GM12891 (cell line): Measurements from ENCODE around the gene MADD.

ENCODE experiments used
- POLR2A ChIP-seq: IDR thresholded peaks from 2 replicates; pipeline ENCODE4 v1.6.1; 2011; ENCODE audit warnings: low read depth, low read length, control low read depth
- POLR2AphosphoS5 ChIP-seq: IDR thresholded peaks from 2 replicates; pipeline ENCODE4 v1.6.1; 2011; ENCODE audit warnings: low read depth, low read length, control low read depth

DNA sequence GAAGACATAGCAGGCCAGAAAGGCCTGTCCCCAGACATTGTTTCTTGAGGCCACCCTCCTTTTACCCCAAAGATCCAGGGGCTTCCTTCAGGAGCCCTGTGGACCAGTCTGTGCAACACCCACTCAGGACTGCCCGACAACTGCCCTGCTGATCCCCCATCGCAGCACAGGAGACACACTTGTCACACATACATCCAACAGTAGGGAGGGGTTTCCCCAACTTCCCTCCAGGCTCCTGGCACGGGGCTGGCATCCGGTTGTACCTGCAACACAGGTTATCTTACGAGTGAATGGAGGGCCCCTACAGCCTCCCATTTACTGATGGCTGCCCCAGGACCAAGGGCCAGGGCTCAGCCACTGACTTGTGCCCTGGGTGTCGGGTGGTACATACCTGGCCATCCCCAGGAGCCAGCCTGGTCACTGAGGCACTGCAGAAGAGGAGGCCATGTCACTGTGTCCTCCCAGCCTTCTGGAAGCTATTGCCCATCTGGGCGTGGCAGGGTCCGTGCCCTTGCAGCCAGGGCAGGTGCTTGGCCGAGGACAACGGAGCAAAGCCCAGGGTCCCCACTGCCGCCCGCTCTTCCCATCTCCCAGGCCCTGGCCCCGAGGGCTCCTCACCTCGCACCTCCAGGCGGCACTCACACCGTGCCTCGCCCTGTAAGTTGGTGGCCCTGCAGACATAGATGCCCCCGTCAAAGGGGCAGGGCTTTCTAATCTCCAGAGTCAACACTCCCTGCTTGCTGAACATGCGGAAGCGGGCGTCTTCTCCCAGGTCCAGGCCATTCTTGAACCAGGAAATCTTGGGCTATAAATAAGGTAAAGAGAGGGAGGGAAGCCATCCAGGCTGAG lies 61.7 kb downstream of the MADD start:
- TF ChIP-seq POLR2A (no peak), POLR2AphosphoS5 (no peak)
